Body of pancreas (tissue), 4 donors: Measurements from ENCODE around the gene ARID1B.

ENCODE experiments used
- CTCF ChIP-seq, 7 experiments: fragments of 450-650 bp in 4 of 7; fragments of 200-600 bp in 3 of 7; sonication (generic) in 3 of 7; IDR thresholded peaks; one replicate each; pipeline ENCODE4 v1.5.1; 2016 to 2019; ENCODE audit warnings: antibody characterized with exemption in 7 of 7
- POLR2A ChIP-seq, 3 donors: fragments of 450-650 bp; IDR thresholded peaks; one replicate each; pipeline ENCODE4 v1.6.1; 2016; ENCODE audit warnings: antibody characterized with exemption in 3 of 3, mild to moderate bottlenecking in 2 of 3

- no peak for TF ChIP-seq CTCF (IDR thresholded peaks at IDR 0.05)
- no peak for TF ChIP-seq POLR2A (IDR thresholded peaks at IDR 0.05)
Observed at GRCh38 chr6:156793200-156793599, 16.0 kb downstream of the ARID1B start.
